Measurements from ENCODE around the gene RNF150.

Gene RNF150

GRCh38 chr4:140877781-140878180, 255.5 kb downstream of the RNF150 start:
- H3K4me3 ChIP-seq (ENCODE audit: low read depth, low read length) = no peak overlapping the region
- no peak for DNase-seq (ENCODE audit: low read depth)
- TF ChIP-seq CTCF (IDR thresholded peaks at IDR 0.05; ENCODE audit: insufficient read depth, low read depth, low read length, missing control alignments) = no peak

GRCh38 chr4:140876615-140877364, 256.5 kb downstream of the RNF150 start:
- no peak for DNase-seq (ENCODE audit: low read depth)
- no peak overlapping the region for H3K4me3 ChIP-seq (ENCODE audit: low read depth, low read length)
- TF ChIP-seq CTCF (IDR thresholded peaks at IDR 0.05; ENCODE audit: insufficient read depth, low read depth, low read length, missing control alignments) = no peak

- no peak overlapping the region for H3K4me3 ChIP-seq (ENCODE audit: low read depth, low read length)
- DNase-seq (ENCODE audit: low read depth) = no peak
- TF ChIP-seq CTCF (IDR thresholded peaks at IDR 0.05; ENCODE audit: insufficient read depth, low read depth, low read length, missing control alignments) = no peak
Measured at GRCh38 chr4:140875746-140876452, 257.4 kb downstream of the RNF150 start.

DNA sequence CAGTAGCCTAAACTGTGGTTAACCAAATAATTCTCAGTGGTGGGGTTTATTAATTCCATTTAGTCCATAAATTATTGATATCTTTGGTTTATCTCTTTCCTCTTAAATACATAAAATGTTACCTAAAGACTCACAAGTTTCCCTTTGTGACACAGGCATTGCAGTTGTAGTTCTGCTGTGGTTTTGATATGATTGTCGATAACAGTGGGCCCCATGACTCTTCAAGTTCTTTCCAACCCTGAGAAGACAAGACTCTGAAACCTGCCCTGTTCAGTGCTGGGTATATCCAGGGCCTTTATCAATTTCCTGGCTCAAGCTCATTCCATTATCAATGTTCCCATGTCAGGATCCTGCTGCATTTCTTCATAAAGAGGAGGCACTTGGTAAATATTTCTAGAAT, 259.2 kb downstream of the RNF150 start:
- no peak for TF ChIP-seq CTCF (IDR thresholded peaks at IDR 0.05; ENCODE audit: insufficient read depth, low read depth, low read length, missing control alignments)
- DNase-seq (ENCODE audit: low read depth) = no peak
- H3K4me3 ChIP-seq (ENCODE audit: low read depth, low read length) = no peak overlapping the region

GRCh38 chr4:140871368-140871767, 261.9 kb downstream of the RNF150 start:
- no peak for DNase-seq (ENCODE audit: low read depth)
- TF ChIP-seq CTCF (IDR thresholded peaks at IDR 0.05; ENCODE audit: insufficient read depth, low read depth, low read length, missing control alignments) = no peak
- H3K4me3 ChIP-seq (ENCODE audit: low read depth, low read length) = no peak overlapping the region

DNA sequence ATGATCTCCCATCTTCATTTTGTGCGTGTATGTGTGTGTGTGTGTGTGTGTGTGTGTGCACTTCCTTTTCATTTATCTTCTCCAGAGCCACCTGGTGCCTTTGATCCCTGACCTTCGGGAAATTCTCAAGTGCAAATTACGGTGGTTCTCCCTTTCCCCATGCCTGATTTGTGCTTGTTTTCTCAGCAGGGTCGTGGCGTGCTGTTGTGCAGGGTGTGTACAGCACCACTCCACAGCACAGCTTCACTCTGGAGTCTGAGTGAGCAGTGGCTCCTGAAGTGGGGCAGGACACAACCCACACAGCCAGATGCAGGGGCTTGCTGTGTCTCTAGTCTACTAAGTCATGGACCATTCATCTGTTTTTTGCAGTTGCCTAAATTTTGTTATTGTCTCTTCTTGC, 262.8 kb downstream of the RNF150 start:
- DNase-seq (ENCODE audit: low read depth) = no peak
- TF ChIP-seq CTCF (IDR thresholded peaks at IDR 0.05; ENCODE audit: insufficient read depth, low read depth, low read length, missing control alignments) = no peak
- no peak overlapping the region for H3K4me3 ChIP-seq (ENCODE audit: low read depth, low read length)

Data from GM12865 (cell line).